ENCODE results near the gene XYLB.

Gene XYLB

DNA sequence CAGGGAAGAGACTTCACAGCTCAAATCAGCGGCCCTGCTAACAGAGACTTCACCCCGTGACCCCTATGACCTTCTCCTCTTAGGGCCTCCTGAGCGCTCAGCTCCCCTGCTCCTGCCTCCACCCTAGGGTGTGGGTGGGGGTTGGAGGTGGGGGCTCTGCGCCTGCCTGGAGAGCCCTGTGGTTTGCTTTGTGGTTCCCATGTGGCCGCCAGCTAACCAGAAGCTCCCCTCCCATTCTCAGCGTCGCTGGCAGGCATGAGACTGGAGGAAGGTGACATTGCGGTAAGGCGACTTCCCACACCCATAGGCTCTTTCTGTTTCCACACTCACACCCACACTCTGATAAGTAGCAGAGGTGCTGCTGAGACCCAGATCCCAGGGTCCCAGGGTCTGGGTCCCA, 27.6 kb downstream of the XYLB start:
- TF ChIP-seq, protein P1, sequence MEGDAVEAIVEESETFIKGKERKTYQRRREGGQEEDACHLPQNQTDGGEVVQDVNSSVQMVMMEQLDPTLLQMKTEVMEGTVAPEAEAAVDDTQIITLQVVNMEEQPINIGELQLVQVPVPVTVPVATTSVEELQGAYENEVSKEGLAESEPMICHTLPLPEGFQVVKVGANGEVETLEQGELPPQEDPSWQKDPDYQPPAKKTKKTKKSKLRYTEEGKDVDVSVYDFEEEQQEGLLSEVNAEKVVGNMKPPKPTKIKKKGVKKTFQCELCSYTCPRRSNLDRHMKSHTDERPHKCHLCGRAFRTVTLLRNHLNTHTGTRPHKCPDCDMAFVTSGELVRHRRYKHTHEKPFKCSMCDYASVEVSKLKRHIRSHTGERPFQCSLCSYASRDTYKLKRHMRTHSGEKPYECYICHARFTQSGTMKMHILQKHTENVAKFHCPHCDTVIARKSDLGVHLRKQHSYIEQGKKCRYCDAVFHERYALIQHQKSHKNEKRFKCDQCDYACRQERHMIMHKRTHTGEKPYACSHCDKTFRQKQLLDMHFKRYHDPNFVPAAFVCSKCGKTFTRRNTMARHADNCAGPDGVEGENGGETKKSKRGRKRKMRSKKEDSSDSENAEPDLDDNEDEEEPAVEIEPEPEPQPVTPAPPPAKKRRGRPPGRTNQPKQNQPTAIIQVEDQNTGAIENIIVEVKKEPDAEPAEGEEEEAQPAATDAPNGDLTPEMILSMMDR (conservative IDR thresholded peaks at IDR 0.05): no peak
- no peak overlapping the region for H3K27ac ChIP-seq

DNA sequence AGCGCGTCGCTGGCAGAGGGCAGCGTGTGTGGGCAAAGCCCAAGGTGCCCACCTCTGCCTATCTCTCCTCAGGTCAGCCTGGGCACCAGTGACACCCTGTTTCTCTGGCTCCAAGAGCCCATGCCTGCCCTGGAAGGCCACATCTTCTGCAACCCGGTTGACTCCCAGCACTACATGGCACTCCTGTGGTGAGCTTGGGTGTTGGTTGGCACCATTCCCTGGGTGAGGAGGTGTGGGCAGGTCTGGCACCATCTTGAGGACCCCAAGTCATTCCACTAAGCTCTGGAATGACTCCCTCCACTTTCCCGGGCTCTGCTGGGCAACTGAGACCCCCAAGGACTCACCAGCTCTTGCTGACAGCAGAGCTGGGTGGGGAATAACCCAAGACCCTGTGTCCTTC, 28.5 kb downstream of the XYLB start:
- H3K27ac ChIP-seq: no peak overlapping the region
- TF ChIP-seq, protein P1 (conservative IDR thresholded peaks at IDR 0.05): no peak

DNA sequence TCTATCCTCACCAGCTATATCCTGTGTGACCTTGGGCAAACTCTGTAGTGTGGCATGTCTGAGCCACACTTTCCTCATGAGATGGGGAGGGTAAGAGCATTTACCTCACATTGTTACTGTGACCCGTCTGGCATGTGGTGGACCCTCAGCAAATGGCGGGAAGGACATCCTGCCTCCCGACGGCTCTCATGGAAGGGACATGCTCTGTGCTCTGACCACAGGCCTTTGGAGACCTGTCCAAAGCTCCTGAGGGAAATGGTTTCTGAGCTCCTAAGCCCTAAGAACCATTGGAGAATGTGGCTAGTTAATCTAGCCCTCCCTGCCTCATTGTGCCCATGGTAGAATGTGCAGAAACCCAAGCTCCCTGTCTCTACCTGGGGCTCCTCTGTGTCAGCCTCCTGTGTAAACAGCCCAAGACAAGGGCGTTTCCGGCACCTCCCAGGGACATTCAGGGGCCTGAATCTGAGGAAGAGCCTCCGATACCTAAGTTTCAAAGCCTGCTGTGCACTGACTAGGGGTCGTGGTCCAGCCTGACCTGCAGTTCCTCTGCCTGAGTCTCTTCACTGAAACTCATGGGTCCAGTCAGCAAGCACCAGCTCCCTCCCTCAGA, 29.0 kb downstream of the XYLB start:
- TF ChIP-seq, protein P1 (conservative IDR thresholded peaks at IDR 0.05): no peak

DNA sequence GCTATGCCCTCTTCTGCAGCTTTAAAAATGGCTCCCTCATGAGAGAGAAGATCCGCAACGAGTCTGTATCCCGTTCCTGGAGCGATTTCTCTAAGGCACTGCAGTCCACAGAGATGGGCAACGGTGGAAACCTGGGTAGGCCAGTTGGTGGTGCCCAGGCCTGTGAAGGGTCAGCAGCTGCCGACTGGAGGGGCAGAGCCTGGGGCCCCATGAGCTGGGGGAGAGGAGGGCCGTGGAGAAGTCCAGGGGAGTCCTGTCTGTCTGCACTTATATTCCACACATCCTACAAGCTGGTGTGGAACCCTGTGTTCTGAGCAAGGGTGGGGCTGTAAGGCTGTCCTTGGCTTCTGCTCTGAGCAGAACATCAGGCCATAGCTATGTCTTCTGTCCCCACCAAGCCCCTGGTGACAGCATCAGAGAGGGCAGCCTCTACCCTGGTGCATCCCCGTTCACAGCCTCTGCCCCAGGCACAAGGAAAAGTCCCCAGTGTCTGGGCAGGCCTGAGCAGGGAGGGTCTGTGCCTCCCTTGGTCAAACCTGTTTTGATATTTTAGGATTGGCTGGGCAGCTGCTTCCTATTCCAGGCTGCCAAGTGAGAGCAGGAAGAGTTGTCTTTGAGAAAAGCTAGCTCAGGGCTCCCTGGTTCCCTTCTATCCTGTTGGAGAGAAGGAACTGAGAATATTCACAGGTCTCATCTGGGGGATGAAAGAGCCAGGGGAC, 29.7 kb downstream of the XYLB start:
- no peak overlapping the region for H3K27ac ChIP-seq
- TF ChIP-seq, protein P1 (conservative IDR thresholded peaks at IDR 0.05): no peak

More for the DNA sequence above, 29.0 kb downstream of the XYLB start:
- H3K27ac ChIP-seq: no peak overlapping the region

DNA sequence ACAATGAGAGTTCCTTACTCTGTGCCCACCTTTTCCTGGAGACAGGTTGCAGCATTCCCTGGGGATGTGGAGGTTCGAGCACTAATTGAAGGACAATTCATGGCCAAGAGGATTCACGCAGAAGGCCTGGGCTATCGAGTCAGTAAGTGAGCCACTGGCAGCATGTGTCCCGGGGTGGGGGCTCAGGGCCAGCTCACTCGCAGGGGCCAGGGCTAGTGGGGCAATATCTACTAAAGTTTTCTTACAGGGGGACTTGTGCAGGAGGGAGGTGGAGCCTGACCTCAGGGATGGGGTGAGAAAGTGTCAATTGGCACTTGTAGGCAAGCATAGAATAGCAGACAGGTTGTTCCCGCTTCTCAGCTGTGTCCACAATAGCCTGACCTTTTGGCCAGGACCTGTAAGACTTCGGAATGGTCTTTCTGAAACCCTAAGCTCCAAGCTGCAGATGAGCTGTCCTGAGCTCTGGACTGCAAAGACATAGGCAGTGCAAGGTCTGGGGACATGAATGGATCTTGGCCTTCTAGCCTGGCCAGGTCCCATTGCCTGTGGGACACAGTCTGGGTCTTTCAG, 32.7 kb downstream of the XYLB start:
- TF ChIP-seq, protein P1 (conservative IDR thresholded peaks at IDR 0.05): no peak

DNA sequence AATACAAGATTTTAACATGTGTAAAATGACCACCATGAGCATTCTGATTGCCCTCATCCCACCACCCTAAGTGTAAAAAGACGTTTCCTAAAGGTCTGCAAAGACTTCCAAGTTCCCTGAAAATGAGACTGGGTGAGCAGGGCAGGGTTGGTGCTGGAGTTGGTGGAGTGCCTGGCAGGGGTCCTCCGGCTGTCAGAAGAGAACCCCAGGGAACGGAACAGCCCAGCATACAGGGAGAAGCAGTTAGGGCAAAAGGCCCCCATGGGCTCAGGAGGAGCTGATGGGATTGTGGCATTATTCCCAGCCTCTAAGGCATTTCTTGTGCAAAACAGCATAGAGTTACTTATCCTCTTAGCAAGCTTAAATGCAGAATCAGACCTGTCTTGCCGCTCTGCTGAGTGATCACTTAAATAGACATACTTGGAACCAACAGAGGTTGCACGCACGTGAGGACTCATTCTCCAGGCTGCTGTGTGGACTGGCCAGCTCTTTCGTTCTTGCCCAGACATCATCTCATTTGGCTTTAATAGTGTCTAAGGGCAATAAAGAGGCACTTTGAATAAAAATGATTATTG, 36.0 kb downstream of the XYLB start:
- TF ChIP-seq, protein P1 (conservative IDR thresholded peaks at IDR 0.05): no peak
- H3K27ac ChIP-seq: no peak overlapping the region

More for the DNA sequence above, 32.7 kb downstream of the XYLB start:
- no peak overlapping the region for H3K27ac ChIP-seq

DNA sequence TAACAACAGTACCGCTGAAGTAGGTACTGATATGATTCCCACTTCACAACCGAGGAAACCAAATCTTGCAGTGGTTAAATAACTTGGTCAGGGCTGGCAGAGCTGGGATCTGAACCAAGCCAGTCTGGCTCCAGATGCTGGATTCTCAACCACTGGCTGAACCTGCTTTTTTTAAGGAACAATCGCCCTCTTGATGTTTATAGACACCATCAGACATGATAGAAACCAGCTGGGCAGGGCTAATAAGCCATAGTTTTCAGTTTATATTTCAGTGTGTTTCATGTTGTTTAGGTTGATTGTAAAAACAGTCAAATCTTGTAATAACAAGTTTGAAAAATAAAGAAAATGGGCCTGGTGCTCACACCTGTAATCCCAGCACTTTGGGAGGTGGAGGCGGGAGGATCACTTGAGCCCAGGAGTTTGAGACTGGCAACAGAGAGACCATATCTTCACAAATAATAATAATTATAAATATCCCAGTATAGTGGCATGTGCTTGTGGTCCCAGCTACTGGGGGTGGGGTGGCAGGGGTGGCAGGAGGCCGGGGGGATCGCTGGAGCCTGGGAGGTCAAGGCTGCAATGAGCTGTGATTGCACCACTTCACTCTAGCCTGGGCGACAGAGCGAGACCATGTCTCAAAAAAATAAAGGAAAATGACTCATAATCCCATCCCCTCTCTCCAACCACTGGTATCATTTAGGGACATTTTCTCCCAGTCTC, 36.7 kb downstream of the XYLB start:
- TF ChIP-seq, protein P1 (conservative IDR thresholded peaks at IDR 0.05): no peak

More for the DNA sequence above, 36.7 kb downstream of the XYLB start:
- no peak overlapping the region for H3K27ac ChIP-seq

Measured in VCaP (cell line).